HG03520 (cell line): ENCODE data around the gene USP31.

ENCODE experiments used
- ATAC-seq: cut with Tn5 transposase; IDR thresholded peaks from one replicate; pipeline ENCODE4 v1.9.1; 2021; ENCODE audit warnings: mild to moderate bottlenecking, moderate library complexity; ENCODE audit not compliant: unreplicated experiment

USP31 gene

DNA sequence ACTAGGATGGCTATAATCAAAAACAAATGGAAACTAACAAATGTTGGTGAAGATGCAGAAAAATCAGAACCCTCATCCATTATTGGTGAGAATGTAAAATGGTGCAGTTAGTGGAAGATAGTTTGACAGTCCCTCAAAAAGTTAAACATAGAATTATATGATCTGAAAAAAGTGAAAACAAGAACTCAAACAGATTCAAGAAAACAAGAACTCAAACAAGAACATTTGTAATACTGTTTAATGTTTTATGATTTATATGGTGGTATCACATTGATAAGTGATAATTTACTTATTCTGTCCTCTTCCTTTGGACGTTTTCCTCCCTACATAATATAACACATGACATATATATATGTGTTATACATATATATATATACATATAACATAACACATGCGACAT is 12.0 kb downstream of the USP31 start:
- ATAC-seq = no peak

DNA sequence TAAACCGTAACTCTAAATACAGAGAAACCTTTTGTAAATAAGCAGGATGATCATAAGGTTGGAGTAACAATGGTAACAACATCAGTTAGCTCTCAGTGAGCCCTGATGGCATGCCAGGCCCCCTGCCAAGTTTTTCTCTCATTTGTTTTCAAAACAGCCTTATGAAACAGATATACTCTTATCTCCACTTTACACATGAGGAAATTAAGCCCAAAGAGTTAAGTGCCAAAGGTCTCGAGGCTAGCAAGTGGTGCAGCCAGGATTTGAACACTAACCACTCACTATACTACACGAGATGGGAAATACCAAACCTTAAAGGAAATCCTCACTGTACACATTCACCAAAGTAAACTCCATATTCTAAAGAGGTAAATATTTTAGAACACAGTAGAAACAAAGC is 15.0 kb downstream of the USP31 start:
- ATAC-seq = no peak

DNA sequence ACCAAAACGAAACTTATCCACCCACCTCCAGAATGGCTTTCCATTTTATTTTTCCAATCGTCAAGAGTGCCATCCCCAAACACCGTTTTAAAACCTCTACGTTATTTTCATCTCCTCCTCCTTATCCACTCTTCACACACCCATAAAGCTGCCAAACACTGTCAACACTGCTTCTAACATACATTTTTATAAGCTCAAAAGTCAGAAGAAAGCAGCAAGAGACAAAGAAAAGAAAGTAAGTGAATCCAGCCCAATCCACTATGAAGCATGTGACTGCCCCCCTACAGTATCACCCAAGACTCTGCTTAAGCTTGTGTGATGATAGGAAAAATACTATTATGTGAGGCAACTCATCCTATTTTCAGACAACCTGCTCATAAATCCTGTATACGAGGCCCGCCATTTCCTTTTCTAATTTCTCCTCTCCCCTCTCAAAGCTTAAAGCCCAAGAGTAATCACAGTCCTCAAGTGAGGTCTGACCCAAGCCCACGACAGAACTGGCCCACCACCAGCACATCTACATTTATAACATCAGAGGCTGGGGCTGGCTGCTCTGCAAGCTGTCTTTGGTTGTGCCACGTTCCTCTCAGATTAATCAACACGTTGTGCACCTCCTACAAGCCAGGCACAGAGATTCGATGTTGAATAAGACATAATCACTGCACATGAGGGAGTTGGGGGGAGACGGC is 16.3 kb downstream of the USP31 start:
- ATAC-seq = no peak

DNA sequence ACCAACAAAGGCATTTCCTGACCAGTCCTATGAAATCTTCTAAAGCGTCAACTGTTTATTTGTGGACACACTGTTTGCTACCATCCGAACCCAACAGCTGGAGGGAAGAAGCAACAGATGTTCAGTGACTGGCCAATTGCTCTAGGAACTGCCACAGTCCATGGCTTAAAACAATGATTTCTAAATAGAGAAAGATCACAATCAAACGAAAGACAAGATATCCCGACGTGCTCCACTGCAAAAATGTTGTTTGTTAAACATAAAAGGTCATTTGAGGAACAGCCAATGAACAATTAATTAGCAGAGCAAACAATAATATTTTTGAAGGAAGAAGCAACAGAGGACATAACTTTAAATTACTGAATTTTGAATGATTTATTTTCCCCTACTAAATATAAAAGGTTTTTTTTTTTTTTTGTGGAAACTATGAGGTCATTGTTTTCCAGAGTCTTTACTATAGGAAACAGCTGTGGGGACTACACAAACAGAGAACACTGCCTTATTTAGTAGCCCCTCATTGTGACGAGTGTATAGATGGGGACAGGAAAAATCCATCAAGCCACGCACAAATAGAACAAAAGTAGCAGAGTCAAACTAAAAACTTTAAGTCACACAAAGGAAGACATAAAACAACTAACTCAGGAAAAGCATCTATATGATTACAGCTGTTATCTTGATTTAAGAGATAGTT is 17.2 kb downstream of the USP31 start:
- no peak for ATAC-seq

DNA sequence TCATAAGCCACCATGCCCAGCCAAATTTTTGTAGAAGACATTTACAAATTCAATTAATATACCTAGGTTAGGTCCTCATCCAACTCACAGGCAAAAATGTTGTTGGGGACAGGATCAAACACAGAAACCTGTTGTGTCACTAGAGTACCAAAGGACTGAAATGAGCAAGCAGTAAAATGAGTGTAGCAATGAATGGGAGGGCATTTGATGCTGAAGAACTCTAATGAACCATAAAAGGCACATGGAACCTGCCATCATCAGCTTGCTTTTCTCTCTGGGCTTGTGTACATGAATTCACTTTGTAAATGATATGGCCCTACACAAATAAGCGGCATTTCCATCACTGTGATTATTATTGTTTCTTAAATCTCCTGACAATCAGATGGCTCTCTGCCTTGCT is 17.8 kb downstream of the USP31 start:
- no peak for ATAC-seq

DNA sequence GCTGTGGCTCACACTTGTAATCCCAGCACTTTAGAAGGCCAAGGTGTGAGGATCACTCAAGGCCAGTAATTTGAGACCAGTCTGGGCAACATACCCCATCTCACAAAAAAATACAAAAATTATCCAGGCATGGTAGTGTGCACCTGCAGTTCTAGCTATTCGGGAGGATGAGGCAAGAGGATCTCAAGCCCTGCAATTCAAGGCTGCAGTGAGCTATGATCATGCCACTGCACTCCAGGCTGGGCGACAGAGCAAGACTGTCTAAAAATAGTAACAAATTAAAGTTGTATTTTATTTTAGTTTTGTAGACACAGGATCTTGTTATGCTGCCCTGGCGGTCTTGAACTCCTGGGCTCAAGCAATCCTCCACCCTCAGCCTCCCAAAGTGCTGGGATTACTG is 18.2 kb downstream of the USP31 start:
- ATAC-seq = no peak

DNA sequence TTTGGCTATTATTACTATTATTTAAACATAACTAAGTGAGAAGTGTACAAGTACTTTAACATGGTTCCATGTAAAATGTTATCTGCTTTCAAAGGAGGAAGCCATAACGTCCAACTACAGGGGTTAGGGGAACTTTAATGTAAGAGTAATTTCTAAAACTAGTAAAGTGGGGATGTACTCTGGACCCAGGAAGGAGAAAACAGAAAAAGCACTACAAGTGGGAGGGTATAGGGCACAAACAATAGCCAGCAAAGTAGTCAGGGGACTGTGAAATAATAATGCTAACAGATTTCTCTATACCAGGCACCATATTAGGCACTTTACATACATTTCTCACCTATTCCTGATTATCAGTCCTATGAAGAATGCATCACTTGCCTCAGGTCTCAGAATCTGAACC is 19.6 kb downstream of the USP31 start:
- ATAC-seq = no peak

DNA sequence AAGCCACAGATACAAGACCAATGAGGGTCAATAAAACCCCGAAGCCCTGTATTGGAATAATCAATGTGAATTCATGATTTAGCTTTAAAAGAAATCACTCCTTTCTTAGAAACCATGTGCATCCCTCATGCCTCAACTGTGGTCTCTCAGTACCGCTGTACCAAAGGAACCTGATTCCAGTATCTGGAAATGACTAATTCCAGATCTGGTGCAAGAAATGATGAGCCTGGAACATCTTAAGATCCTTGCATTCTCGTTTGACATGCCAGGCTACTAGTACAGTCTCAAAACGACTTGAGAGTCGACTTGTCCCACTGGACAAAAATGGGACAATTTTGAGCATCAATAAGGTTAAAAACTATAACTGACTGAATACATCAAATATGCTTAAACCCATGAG is 21.2 kb downstream of the USP31 start:
- no peak for ATAC-seq

DNA sequence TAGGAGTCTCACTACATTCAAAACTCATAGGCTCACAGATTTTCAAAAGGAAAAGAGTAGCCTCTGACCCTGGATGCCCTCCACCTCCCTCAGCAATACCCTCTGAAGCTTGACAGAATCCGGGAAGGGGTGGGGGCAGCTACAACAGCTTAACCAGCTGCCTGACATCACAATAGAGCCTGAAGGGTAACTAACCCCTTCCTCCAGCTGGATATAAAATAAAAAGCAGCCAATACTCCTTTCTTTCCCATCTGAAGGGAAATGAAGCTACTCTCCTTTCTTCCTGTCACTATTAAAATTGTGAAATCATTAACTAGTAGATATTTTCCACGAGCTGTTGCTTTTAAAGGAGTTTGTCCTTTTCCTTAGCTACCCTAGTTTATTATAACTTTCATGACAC is 24.0 kb downstream of the USP31 start:
- no peak for ATAC-seq

DNA sequence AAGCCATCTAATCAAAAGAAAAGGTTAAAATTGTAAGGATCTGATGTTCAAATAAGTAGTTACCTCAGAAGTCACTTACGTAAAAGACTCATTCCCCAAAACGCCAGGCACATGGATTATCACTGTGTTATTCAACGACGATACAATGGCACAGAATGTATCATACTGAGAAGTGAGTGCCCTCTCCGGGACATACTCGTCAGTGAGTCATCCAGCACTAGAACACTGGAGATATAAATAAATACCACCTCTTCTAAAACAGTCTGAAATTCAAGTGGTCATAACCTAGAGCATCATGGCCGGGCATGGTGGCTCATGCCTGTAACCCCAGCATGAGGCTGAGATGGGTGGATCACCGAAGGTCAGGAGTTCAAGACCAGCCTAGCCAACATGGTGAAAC is 24.9 kb downstream of the USP31 start:
- ATAC-seq = no peak

DNA sequence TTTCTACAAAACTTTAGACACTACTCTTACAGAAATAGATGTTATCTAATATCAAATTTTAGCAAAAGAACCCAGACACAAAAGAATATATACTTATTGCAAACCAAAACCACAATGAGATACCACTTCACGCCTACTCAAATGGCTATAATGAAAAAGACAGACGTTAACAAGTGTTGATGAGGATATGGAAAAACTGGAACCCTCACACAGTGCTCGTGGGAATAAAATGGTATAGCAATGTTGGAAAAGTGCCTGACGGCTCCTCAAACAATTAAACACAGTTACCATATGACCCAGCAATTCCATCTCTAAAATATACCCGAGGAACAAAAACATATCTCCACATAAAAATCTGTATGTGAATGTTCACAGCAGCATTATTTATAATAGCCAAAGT is 27.1 kb downstream of the USP31 start:
- no peak for ATAC-seq

DNA sequence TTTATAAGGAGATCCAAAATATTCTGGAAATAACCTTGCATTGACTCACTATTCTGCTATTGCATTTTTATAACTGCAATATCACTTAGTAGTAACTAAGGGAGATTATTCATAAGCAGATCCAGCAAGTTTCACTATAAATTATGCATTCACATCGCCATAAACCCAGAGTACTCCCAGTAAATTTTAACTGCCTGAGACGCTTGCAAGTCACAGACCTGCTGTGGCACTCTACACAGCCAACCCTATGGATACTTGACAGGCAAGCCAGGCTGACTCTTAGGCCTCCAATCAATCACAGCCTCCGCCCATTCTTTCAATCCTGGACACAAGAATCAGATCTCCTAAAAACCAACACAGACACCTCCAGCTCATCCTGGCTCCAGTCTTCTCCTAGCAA is 28.2 kb downstream of the USP31 start:
- no peak for ATAC-seq

DNA sequence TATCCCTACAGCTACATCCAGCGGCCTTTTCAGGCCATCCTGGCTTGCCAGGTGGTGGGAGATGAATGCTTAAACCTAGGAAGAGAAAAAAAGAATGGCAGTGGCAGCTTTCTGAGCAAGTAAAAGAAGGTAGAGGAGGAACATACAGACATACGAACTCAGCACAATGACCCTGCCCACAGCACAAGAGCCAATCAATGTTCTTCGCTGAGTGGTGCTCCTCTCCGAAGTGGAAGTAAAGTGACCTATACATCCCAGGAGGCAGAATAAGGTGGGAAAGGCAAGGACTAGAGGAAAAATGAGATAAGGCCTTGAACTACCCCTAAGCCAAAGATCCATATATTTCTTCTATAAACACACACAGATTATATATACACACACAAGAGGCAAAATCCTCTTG is 28.7 kb downstream of the USP31 start:
- no peak for ATAC-seq

DNA sequence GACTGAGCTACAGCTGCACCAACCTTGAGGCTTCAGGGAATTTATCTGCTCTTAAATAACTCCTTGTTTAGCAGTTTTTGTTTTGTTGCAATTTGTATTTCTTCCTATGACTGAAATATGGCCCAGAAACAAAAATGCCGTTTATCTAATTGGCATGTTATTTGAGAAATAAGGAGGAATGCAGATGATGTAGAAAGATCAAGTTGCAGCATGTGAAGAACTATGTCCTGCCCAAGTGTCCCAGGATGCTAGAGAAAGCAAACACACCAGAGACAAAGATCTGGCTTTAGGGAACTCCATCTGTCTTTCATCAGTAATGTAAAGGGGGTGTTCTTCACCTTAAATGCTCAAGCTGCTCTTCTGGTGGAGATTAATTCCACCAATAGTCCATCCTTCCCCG is 29.7 kb downstream of the USP31 start:
- ATAC-seq = no peak

DNA sequence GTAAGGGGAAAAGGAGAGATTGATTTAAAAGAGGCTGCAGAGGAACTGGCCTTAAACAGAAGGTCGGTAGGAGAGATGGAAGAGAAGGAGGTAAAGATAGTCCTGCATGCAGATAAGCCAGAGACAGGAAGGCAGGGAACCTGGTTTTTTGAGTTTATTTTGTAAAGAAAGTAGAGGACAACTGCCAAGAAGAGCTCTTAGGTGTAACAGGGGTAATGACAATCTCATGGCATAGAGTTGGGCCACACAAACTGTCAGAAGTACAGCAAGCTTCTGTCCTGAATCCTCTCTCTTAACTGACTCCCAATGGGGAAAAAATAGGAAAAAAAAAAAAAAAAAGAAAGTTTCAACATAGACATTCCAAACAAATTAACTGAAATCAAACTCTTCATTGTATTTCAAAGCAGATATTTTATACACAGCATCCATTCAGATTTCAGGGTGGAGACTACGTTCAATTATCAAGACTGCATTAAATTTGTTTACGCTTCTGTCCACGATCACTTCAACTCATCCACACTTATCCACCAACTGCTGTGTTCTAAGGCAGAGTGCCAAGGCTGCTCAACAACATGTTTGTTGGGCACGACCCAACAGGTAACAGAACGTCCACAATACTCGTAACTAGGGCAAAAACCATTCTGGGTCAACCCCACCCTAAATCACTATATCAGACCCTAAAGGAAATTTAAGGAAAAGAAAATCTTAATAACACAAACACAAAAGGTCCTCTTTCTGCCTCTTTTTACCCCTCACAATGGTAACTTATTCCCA is 34.9 kb downstream of the USP31 start:
- ATAC-seq = no peak

DNA sequence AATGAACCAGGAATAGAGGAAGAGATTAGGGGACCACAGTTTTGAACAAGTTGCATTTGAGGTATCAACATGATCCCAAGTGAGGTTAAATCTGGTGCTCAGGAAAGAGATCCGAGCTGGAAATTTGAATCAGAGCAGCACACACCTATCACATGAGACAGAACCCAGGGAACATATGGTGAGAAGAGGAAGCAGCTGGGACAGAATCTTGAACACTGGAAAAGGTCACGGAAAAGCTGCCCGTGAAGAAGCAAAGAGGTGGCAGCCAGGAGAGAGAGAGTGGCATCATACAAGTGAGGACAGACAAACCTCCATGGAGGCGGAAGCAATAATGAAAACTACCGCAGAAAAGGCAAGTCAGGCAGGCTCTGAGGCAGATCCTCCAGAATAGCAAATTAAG is 36.1 kb downstream of the USP31 start:
- ATAC-seq = no peak

DNA sequence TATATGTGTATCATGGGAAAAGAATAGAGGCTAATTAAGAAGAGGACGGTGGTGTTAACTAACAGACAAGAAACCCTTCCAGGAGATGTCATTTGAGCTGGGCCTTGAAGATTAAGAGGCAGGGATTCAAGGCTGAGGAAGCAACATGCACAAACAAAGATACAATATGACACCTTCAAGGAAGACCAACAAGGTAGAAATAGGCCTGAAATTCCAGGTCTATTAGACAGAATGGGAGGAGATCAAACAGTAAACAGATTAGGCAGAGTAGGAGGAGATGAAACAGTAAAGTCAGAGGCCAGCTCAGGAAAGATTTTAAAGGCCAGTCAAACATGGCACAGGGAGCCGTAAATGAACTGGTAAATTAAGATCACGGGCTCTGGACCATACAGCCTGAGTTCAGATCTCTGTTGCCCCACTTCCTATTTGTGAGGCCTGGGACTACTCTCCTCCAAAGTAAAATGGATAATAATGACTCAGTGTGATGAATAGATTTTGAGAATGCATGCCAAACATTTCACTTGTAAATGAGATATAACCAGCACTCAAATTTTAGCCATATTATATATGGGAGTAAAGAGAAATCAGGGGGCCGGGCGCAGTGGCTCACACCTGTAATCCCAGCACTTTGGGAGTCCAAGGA is 38.9 kb downstream of the USP31 start:
- no peak for ATAC-seq

DNA sequence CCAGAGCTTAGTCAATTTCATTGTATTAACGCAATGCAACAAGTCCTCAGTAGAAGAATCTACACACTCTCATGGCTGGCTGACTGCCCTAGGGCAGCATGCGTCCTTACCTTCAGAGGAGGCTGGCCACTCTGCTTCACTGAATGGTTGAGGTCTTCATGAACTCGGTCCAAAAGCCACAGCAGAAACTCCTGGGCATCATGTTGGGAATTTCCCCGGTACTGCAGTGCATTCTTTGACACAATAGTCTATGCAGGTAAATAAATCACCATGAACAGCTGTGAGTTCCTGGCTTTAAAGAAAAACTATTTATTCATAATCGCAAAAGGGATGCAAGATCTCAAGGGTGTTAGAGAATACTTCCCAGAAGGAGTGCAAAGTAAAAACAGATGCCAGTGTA is 41.3 kb downstream of the USP31 start:
- no peak for ATAC-seq

DNA sequence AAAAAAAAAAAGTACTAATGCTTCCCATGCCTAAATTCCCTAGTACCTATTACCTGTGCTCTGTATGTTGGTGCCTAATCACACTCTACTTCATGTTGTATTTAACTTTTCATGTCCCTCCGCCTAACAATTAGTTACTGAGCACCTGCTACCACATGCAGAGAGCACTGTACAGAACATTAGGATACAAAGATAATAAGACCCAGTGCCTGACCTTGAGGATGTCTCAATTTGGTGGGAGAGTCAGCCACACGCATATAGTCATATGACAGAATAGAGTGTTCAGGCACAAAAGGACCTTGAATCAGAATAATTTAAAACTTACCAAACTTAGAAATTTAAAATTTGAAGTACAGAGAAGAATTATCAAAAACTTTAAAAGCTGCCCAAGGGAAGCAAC is 42.1 kb downstream of the USP31 start:
- no peak for ATAC-seq

DNA sequence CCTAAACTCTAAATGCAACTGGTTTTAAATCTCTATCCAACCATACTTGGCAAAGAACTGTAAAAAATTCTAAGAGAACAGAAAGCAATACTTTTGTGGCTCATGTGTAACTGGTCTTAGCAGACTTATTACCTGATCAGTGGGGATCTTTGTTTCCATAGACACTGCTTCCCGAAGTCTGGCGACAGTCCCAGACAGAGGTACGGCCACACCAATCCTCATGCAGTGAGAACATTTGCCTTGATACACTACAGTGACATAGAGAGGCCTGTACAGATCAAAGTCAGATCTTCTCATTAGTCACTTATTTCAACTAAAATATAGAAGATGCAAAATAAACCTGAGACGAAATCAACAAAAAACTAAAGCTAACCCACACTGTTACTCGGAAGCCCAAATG is 43.9 kb downstream of the USP31 start:
- ATAC-seq = no peak

DNA sequence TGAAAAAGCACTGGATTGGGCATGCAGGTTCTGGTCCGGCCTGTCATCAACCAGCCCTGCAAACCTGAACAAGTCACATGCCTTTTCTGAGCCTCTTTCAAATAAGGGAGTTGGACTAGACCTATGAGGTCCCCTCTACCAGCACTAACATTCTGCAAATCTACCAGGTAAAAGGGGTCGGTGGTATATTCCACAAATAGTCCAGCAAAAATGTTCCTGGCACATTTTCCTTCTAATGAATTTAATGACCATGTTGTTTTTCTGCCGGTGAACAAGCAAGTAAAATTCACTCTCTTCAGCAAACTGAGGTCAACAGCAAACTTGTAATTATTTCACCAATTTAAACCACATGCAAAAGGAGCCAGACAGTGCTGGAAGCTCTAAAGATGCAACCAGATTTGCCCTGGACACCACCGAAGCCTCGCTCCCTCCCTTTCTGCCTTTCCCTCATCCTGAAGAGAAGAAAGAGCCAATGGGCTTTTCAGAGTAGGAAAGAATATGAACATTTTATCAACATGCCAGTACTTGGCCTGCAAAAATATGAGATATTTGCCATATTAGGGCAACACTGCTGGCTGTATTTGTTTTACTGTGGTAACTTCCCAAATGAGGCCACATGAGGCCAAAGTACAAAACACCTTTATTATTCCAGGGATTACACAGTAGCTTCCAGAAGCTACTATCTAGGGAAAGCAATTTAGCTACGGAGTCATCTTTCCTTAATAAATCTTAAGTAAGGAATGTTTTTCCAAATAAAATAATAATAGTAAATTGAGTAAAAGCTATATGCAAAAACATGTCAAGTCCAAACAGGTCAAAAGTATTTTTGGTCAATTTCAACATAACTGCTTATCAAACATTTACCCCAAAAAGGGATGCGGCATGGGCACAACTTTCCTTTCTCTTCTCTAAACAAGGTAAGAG is 45.0 kb downstream of the USP31 start:
- ATAC-seq = no peak
